ENCODE results near the gene B3GNT3. TPM values are rescaled to one million over a fixed set of nuclear protein-coding genes. Genes with fewer than 3 reads are reported as not detected.

Gene B3GNT3
- total and polyA plus RNA-seq, 2 of the 8 experiments (the other 6 are each of a cell fraction or from before 2014, with no cell fraction given) = 1.5 TPM

GRCh38 chr19:17831419-17831888 is 36.5 kb downstream of the B3GNT3 start:
- no peak overlapping the region for H2BK120ac ChIP-seq (replicated peaks; ENCODE audit: low read depth, low read length)
- H3K27ac ChIP-seq (ENCODE audit: low read depth, low read length) = no peak overlapping the region
- TF ChIP-seq CEBPB (IDR thresholded peaks at IDR 0.05; ENCODE audit: low read depth, low read length) = no peak
- TF ChIP-seq TBP (IDR thresholded peaks at IDR 0.05; ENCODE audit: low read depth, low read length) = no peak
- TF ChIP-seq FOSL1 (IDR thresholded peaks at IDR 0.05; ENCODE audit: insufficient read depth, low read depth, low read length) = no peak
- peak overlapping the region; percentile 97; the same call in 1 of the 2 replicates for H2AFZ ChIP-seq (ENCODE audit: low read length)
- no peak overlapping the region for H4K5ac ChIP-seq (ENCODE audit: insufficient read length, low read depth, low read length)
- peak overlapping the region in 2 of 4 experiments; percentile 20 to 32; a peak in 3 of 7 replicates for H3K9ac ChIP-seq (replicated peaks in 1 of 4; ENCODE audit: extremely low read depth in 1 of 4, low read depth in 3 of 4, low read length in 3 of 4)
- peak overlapping the region; percentile 49 to 74 (median 64) for H3K4me3 ChIP-seq (ENCODE audit: extremely low read depth in 1 of 4, insufficient read depth in 2 of 4, low read depth in 3 of 4, low read length in 4 of 4)
- no peak overlapping the region for H3K4ac ChIP-seq (replicated peaks; ENCODE audit: insufficient read length, low read depth, low read length)
- H3K18ac ChIP-seq (ENCODE audit: extremely low read depth, low read length) = no peak overlapping the region
- peak overlapping the region; percentile 85 to 91 for H3K4me2 ChIP-seq (ENCODE audit: insufficient read depth in 1 of 2, low read depth in 2 of 2, low read length in 2 of 2)
- no peak for FAIRE-seq
- H2BK15ac ChIP-seq (ENCODE audit: low read length) = peak overlapping the region; percentile 82
- H4K20me1 ChIP-seq (replicated peaks in 1 of 2; ENCODE audit: control insufficient read depth in 1 of 2, insufficient read depth in 2 of 2, low read length in 2 of 2) = peaks cover 0 to under 1% of the 10 kb centered on the region in 2 experiments
- peaks cover 0 to 15% (median 3%) of the 10 kb centered on the region in 4 experiments; a peak in 6 of 7 replicates for H3K4me1 ChIP-seq (replicated peaks in 1 of 4; ENCODE audit: control insufficient read depth in 3 of 4, insufficient read depth in 4 of 4, low read length in 3 of 4)
- H4K8ac ChIP-seq (ENCODE audit: extremely low read depth, insufficient read depth, low read length) = peak overlapping the region; percentile 92; the same call in 1 of the 2 replicates
- peak overlapping the region; percentile 35 for H4K91ac ChIP-seq (replicated peaks; ENCODE audit: insufficient read length, low read length)
- no peak for DNase-seq (ENCODE audit: low read depth in 1 of 2, low spot score in 2 of 2)
- ChIA-PET POLR2A (ENCODE audit: partially characterized antibody) (interaction anchor here (0.8 to 4.0 kb wide), 4 partner anchors 11 to 33 kb away, joined by 4 to 29 read pairs (median 12); partner anchors contain the start of gene RPL18A), CTCF (ENCODE audit: partially characterized antibody) (interaction anchor here (1.5 to 1.8 kb wide), 3 partner anchors 24 to 229 kb away, joined by 5 to 6 read pairs (median 5); no protein-coding TSS in a partner anchor)
- H3K27me3 ChIP-seq (replicated peaks in 1 of 4; ENCODE audit: control insufficient read depth in 3 of 4, extremely low read depth in 1 of 4, insufficient read depth in 3 of 4, low read length in 3 of 4) = no peaks in the 10 kb centered on the region; a peak in 1 of 7 replicates
- no peaks in the 10 kb centered on the region for H3K79me2 ChIP-seq (ENCODE audit: control insufficient read depth in 1 of 2, insufficient read depth in 2 of 2, low read length in 2 of 2)
- H2BK12ac ChIP-seq (ENCODE audit: low read depth, low read length) = no peak overlapping the region; the same call in 1 of the 2 replicates
- H3K56ac ChIP-seq (replicated peaks; ENCODE audit: insufficient read length, low read depth, low read length) = no peak overlapping the region
- WGBS, 2 experiments (ENCODE audit: extremely low coverage in 1 of 2, insufficient coverage in 1 of 2, insufficient read length in 1 of 2, insufficient replicate concordance in 2 of 2, low coverage in 1 of 2, low lambda C conversion rate in 2 of 2, missing lambda C conversion rate in 1 of 2) = 53% methylated on average over 24 of the region's 25 CpGs; no CpG with 5 or more reads in 1 of the 2 experiments
- no peak overlapping the region for H3K14ac ChIP-seq (ENCODE audit: insufficient read length)
- H2BK5ac ChIP-seq (ENCODE audit: low read depth, low read length) = no peak overlapping the region
- no peaks in the 10 kb centered on the region for H3K9me3 ChIP-seq (ENCODE audit: insufficient read depth in 2 of 2, low read depth in 1 of 2, low read length in 1 of 2)
- no peak overlapping the region for H2AK5ac ChIP-seq (ENCODE audit: low read depth, low read length)
- no peak overlapping the region for H2BK20ac ChIP-seq (ENCODE audit: low read length)
- no peaks in the 10 kb centered on the region for H3K79me1 ChIP-seq (ENCODE audit: low read depth, low read length)
- H3K36me3 ChIP-seq (ENCODE audit: control insufficient read depth in 2 of 4, insufficient read depth in 4 of 4, low read length in 3 of 4) = no peaks in the 10 kb centered on the region
- H3K23me2 ChIP-seq (ENCODE audit: low read depth, low read length) = peaks cover 5% of the 10 kb centered on the region; the same call in 1 of the 2 replicates
- H3K23ac ChIP-seq (ENCODE audit: insufficient read length) = no peak overlapping the region
